GM18909 (cell line): ENCODE data around the gene OR2A5.
"Not testable (repeated sequence)": the region's sequence is repeated elsewhere in the genome, so short reads cannot be mapped to it uniquely, and the experiment has no call there.

ENCODE experiments used
- ATAC-seq: cut with Tn5 transposase; IDR thresholded peaks from one replicate; pipeline ENCODE4 v1.9.1; 2021; ENCODE audit warnings: mild to moderate bottlenecking; ENCODE audit not compliant: unreplicated experiment, poor library complexity

Gene OR2A5

GRCh38 chr7:144032516-144032915 lies 16.2 kb upstream of the OR2A5 start:
- ATAC-seq, result no peak

- ATAC-seq, result no peak
These were observed 15.6 kb upstream of the OR2A5 start for GRCh38 chr7:144032985-144033709.

GRCh38 chr7:144035385-144035784 lies 13.4 kb upstream of the OR2A5 start:
- no peak for ATAC-seq

GRCh38 chr7:144036302-144036885 lies 12.4 kb upstream of the OR2A5 start:
- no peak for ATAC-seq

GRCh38 chr7:144037414-144038035 lies 11.2 kb upstream of the OR2A5 start:
- ATAC-seq, result no peak

- ATAC-seq, result no peak
These were observed 9.9 kb upstream of the OR2A5 start for GRCh38 chr7:144038887-144039286.

GRCh38 chr7:144049491-144049890 lies 743 bp downstream of the OR2A5 start:
- ATAC-seq, result no peak

- ATAC-seq, result no peak
These were observed 1.3 kb downstream of the OR2A5 start for GRCh38 chr7:144050093-144050492.

- ATAC-seq, result not testable (repeated sequence)
These were observed 2.1 kb downstream of the OR2A5 start for GRCh38 chr7:144050884-144051283.

GRCh38 chr7:144057954-144058353 lies 9.2 kb downstream of the OR2A5 start:
- no peak for ATAC-seq

- no peak for ATAC-seq
These were observed 15.0 kb downstream of the OR2A5 start for GRCh38 chr7:144063710-144064109.

GRCh38 chr7:144069511-144069910 lies 20.8 kb downstream of the OR2A5 start, which contains the start of gene OR2A25:
Gene OR2A25, plus strand, starts transcription at chr7:144069811. Its CDS starts 4,409 bp downstream, at chr7:144074220.
- no peak for ATAC-seq

- ATAC-seq, result no peak
These were observed 21.2 kb downstream of the OR2A5 start for GRCh38 chr7:144069953-144070352.

- ATAC-seq, result no peak
These were observed 25.6 kb downstream of the OR2A5 start for GRCh38 chr7:144074374-144074773.

GRCh38 chr7:144085978-144086377 lies 37.2 kb downstream of the OR2A5 start, which contains the start of gene OR2A12:
Gene OR2A12, plus strand, starts transcription at chr7:144086278. Its CDS starts 8,830 bp downstream, at chr7:144095108.
- ATAC-seq, result no peak

- ATAC-seq, result no peak
These were observed 38.0 kb downstream of the OR2A5 start for GRCh38 chr7:144086730-144087129.

- ATAC-seq, result no peak
These were observed 38.5 kb downstream of the OR2A5 start for GRCh38 chr7:144087230-144087629.

- no peak for ATAC-seq
These were observed 41.9 kb downstream of the OR2A5 start for GRCh38 chr7:144090667-144091066.

GRCh38 chr7:144098776-144099175 lies 50.0 kb downstream of the OR2A5 start:
- ATAC-seq, result no peak

- ATAC-seq, result no peak
These were observed 51.9 kb downstream of the OR2A5 start for GRCh38 chr7:144100607-144101006.

- ATAC-seq, result no peak
These were observed 53.3 kb downstream of the OR2A5 start for GRCh38 chr7:144102041-144102440.
